ENCODE measurements around the gene XPO4. TPM values are rescaled to one million over a fixed set of nuclear protein-coding genes. Genes with fewer than 3 reads are reported as not detected.

The XPO4 gene
- total RNA-seq, 1 donor from 2014 or later = 34.8 TPM

DNA sequence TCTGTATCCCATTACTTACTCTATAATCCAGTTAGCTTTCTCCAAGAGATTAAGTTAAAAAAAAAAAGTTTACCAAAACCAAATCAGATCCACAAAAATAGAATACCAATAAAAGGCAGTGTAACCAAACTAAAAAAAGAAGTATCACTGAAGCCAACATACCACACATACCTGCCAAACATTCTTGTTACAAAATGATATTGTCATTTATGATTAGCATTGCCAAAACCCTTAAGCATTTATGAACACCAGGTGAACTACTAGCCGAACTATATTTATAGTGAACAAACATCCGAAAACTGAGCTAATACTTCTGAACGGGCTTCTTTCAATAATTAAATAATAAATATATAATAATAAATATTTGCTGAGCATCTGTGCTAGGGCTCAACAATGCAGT lies 69.7 kb downstream of the XPO4 start:
- peaks cover 15% of the 10 kb centered on the region for H3K36me3 Mint-ChIP-seq (ENCODE audit: low read depth)
- no peak overlapping the region for H3K4me3 Mint-ChIP-seq
- H3K27ac Mint-ChIP-seq = no peak overlapping the region
- DNase-seq = no peak
- no peaks in the 10 kb centered on the region for H3K27me3 Mint-ChIP-seq
- intact Hi-C loops (cut with micrococcal nuclease) = loop anchor here (5.0 kb wide), 1 partner anchor 61 kb away; the partner anchor contains the start of gene EEF1AKMT1
- peaks cover 7% of the 10 kb centered on the region for H3K4me1 Mint-ChIP-seq
- H3K9me3 Mint-ChIP-seq = no peaks in the 10 kb centered on the region

DNA sequence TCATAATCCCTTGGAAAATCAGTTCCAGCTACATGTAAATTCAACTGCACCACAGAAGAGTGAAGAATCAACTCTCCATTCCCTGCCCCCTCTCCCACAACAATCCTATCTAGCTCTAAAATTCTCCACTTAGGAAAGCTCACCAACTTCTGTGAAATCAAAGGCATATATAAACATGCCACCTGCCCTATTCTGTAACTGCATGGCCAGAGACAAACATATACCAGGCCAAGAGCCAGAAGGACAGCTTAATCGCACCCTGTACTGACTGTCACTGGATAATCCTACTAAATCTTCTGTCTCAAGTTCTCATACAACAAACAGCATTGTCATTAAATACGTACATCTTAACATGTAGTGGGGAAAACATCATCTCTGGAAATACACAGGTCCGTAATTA lies 70.6 kb downstream of the XPO4 start:
- no peak for DNase-seq
- Mint-ChIP-seq H3K4me3 (no peak overlapping the region), H3K4me1 (peaks cover 7% of the 10 kb centered on the region), H3K27me3 (no peaks in the 10 kb centered on the region), H3K36me3 (ENCODE audit: low read depth) (peaks cover 7% of the 10 kb centered on the region), H3K27ac (no peak overlapping the region), H3K9me3 (no peaks in the 10 kb centered on the region)
- intact Hi-C loops (cut with micrococcal nuclease) = loop anchor here (5.0 kb wide), 1 partner anchor 60 kb away; the partner anchor contains the start of gene EEF1AKMT1

DNA sequence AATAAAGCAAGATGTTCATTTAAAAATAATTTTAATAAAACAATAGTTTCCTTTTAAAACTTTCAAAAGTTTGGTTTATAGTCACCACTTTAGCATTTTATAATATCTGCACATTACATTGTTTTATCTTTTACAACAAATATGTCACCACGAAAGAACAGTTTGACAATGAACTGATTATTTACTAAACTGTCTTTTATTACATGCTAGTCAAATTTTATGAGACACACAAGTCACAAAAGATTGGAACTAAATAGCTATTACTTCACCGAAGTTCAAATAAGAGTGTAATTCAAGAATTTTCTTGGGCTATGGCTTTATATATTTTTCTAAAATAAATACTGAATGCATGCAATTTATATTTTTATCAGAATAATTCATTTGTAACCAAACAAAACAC lies 71.3 kb downstream of the XPO4 start:
- intact Hi-C loops (cut with micrococcal nuclease) = loop anchor here (5.0 kb wide), 1 partner anchor 59 kb away; the partner anchor contains the start of gene EEF1AKMT1
- Mint-ChIP-seq H3K9me3 (no peaks in the 10 kb centered on the region), H3K27ac (no peak overlapping the region)

DNA sequence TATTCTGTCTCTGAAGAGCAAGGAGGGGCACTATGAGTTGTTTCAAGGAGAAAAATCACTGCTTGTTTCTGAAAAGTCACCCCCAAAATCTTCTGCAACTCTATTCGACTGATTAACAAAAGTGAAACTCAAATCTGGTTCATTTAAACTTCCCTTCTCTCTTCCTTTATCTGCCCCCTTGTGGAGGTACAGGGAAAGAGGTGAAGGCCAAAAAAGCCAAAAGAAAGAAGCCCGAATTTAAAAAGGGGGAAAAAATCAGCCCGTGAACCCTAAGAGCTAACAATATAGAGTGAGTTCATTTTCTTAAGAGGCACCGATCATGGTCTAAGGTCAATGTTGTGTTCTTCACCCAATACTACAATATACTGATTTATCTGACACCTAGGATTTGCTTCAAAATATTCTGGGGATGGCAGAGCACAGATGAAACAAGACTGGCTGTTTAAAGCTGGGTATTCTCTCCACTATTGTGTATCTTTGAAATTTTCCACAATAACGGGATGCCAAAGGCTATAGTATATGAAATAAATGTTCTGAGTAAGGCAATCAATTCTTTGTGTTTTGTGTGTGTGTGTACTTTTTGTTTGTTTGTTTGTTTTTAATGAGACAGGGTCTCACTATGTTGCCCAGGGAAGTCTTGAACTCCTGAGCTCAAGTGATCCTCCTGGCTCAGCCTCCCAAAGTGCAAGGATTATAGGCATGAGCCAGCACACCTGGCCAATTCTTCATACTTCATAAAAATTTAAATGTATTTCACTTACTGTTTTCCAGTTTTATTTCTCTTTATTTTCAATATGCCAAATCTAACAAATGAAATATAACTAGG lies 73.8 kb downstream of the XPO4 start:
- H3K4me3 Mint-ChIP-seq = no peak overlapping the region
- DNase-seq = peak; percentile 86
- no peaks in the 10 kb centered on the region for H3K9me3 Mint-ChIP-seq
- peaks cover 7% of the 10 kb centered on the region for H3K4me1 Mint-ChIP-seq
- H3K27me3 Mint-ChIP-seq = no peaks in the 10 kb centered on the region
- intact Hi-C loops (cut with micrococcal nuclease) = loop anchor here (1.0 to 2.0 kb wide), 2 partner anchors 116 to 333 kb away; no protein-coding TSS in a partner anchor
- H3K36me3 Mint-ChIP-seq (ENCODE audit: low read depth) = peaks cover 4% of the 10 kb centered on the region
- no peak overlapping the region for H3K27ac Mint-ChIP-seq

More for the DNA sequence above, 71.3 kb downstream of the XPO4 start:
- H3K4me1 Mint-ChIP-seq = peaks cover 7% of the 10 kb centered on the region
- no peak overlapping the region for H3K4me3 Mint-ChIP-seq
- no peaks in the 10 kb centered on the region for H3K27me3 Mint-ChIP-seq
- H3K36me3 Mint-ChIP-seq (ENCODE audit: low read depth) = peaks cover 4% of the 10 kb centered on the region
- DNase-seq = no peak

DNA sequence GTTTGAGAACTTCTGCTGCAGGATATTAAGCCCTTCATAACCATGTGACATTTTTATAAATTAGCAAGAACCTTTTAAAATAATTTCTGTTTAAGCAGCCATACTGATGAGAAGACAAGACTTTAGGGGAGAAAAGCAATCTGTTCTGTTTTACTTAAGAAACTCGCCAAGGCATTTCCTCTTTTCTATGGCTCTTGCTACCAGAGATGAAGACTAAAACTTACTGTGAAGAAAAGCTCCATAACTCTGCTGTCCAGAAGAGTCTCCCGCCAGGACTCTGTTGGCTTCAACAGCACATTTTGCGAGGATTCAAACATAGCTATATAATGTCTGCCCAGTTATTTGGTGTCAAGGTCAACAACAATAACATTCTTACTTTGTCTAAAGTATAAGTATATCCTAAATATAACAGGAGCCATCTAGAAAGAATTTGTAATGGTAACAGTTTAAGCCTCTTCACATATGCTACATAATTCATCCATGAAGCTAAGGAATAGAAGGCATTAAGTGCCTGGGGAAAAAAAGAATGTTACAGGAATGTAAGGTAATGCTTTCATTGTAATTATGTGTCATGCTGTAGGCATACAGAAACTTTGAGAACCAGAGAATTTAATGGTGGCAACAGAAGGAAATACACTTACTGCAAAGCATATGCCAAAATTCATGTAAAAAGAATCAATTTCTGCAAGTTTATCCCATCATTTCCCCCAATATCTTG lies 75.5 kb downstream of the XPO4 start:
- Mint-ChIP-seq H3K4me3 (no peak overlapping the region), H3K27me3 (no peaks in the 10 kb centered on the region), H3K4me1 (peaks cover 7% of the 10 kb centered on the region), H3K27ac (no peak overlapping the region), H3K36me3 (ENCODE audit: low read depth) (peaks cover 4% of the 10 kb centered on the region), H3K9me3 (no peaks in the 10 kb centered on the region)
- DNase-seq = no peak
- intact Hi-C loops (cut with micrococcal nuclease) = no loop called here

DNA sequence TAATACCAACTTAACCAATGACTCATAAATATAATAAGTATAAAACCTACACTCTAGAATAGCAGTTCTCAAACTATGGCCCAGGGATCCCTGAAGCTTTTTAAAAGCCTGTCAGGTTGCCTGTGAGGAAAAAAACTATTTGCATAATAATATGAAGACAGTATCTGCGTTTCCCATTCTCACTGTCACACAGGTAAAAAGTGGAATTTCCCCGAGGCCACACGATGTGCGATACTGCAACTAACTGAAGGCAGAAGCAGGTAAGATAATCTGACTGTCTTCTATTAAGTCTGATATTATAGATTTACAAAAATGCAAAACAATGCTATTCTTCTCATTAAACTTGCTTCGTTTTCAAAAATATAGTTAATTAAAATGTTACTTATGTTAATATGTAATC lies 76.2 kb downstream of the XPO4 start:
- no peak overlapping the region for H3K4me3 Mint-ChIP-seq
- intact Hi-C loops (cut with micrococcal nuclease) = no loop called here
- no peaks in the 10 kb centered on the region for H3K27me3 Mint-ChIP-seq
- no peak for DNase-seq
- H3K4me1 Mint-ChIP-seq = peaks cover 4% of the 10 kb centered on the region
- H3K9me3 Mint-ChIP-seq = no peaks in the 10 kb centered on the region
- peaks cover 7% of the 10 kb centered on the region for H3K36me3 Mint-ChIP-seq (ENCODE audit: low read depth)
- H3K27ac Mint-ChIP-seq = no peak overlapping the region

DNA sequence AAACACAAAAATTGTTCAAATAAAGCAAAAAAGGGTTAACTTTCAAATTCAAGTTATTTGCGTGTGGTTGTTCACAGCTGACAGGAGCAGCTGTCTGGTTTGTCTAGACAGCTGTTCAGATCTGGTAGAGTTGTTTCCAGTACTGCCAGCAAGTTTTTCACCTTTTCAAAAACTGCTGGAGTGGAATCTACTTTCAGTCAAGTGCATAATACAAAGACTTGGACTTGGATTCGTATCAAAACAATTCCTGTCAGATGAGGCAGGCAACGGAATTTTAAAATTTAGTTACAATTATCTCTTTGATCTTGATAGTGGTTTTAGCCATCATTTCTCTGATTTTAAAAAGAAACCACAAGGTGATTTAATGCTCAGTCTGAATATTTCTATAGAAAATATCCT lies 77.1 kb downstream of the XPO4 start:
- Mint-ChIP-seq H3K9me3 (no peaks in the 10 kb centered on the region), H3K27me3 (no peaks in the 10 kb centered on the region), H3K36me3 (ENCODE audit: low read depth) (peaks cover 11% of the 10 kb centered on the region), H3K27ac (no peak overlapping the region), H3K4me1 (peaks cover 8% of the 10 kb centered on the region), H3K4me3 (no peak overlapping the region)
- intact Hi-C loops (cut with micrococcal nuclease) = no loop called here
- DNase-seq = no peak

DNA sequence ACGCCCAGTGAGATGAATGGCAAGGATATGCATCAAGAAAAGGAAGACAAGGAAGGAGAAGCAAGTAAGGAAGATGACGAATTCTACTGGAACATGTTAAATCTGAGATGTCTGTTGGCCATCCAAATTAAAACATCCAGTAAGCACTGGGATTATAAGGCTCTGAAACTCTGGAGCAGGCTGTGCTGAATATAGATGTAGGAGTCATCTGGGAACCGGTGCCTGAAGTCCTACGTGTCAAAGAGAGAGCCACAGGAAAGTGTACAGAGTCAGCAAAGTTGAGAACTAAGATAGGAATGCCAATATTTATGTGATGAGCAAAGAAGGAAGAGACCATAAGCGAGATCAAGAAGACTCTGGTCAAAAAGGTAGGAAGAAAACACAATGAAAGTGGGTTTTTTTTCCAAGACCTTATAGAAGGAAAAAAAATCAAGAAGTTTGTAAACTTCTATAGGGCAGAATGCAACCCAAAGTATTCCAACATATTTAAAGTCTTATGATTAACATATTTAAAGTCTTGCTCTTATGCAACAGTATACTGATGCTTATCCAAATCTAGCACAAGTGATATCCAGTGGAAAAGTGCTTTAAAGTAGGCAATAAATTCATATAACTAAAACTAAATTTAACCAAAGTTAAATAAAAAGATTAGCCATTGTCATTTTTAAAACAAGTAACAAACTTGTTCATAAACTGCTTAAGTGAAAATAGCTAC lies 77.6 kb downstream of the XPO4 start:
- Mint-ChIP-seq H3K27ac (no peak overlapping the region), H3K36me3 (ENCODE audit: low read depth) (peaks cover 11% of the 10 kb centered on the region), H3K27me3 (no peaks in the 10 kb centered on the region), H3K9me3 (no peaks in the 10 kb centered on the region), H3K4me1 (peaks cover 8% of the 10 kb centered on the region), H3K4me3 (no peak overlapping the region)
- no peak for DNase-seq
- intact Hi-C loops (cut with micrococcal nuclease) = no loop called here

DNA sequence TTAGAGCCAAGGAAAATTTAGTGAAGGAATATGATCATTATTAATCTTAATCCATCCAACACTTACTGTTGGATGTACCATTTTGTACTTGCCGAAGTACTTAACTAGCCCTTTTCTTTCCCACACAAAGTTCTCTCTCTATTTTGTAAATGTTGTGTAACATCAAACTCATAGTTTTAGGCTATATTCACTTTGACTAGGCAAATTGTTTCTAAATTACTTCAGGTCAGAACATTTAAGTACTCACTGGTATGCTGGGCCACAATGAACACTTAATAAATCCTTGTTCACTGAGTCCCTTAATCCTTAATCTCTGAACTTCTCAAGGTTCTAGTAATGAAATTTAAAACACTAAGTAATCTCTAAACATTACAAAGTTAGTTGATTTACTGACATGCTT lies 79.5 kb downstream of the XPO4 start:
- H3K9me3 Mint-ChIP-seq = no peaks in the 10 kb centered on the region
- intact Hi-C loops (cut with micrococcal nuclease) = no loop called here
- DNase-seq = no peak
- no peak overlapping the region for H3K27ac Mint-ChIP-seq
- peaks cover 16% of the 10 kb centered on the region for H3K36me3 Mint-ChIP-seq (ENCODE audit: low read depth)
- H3K27me3 Mint-ChIP-seq = no peaks in the 10 kb centered on the region
- H3K4me1 Mint-ChIP-seq = peaks cover 4% of the 10 kb centered on the region
- no peak overlapping the region for H3K4me3 Mint-ChIP-seq

DNA sequence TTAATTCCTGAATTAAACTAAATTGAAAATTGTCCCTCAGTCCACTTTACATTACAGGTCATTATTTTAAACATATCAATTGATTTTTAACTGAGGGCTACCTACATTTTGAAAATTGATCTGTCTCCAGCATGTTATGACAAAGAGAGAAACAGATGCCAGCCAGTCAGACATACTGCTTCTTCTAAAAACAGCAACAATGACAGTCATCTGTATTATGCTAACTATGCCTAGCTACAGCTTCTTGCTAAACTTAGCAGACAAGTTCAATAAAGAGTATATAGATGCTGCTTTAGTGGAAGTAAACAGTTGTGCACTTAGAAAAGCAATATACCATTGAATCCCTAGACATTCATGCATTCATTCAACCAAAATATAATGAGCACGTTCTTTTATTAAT lies 80.1 kb downstream of the XPO4 start:
- Mint-ChIP-seq H3K36me3 (ENCODE audit: low read depth) (peaks cover 19% of the 10 kb centered on the region), H3K27me3 (no peaks in the 10 kb centered on the region), H3K4me3 (no peak overlapping the region), H3K9me3 (no peaks in the 10 kb centered on the region), H3K27ac (no peak overlapping the region), H3K4me1 (peaks cover 6% of the 10 kb centered on the region)
- DNase-seq = no peak
- intact Hi-C loops (cut with micrococcal nuclease) = no loop called here

DNA sequence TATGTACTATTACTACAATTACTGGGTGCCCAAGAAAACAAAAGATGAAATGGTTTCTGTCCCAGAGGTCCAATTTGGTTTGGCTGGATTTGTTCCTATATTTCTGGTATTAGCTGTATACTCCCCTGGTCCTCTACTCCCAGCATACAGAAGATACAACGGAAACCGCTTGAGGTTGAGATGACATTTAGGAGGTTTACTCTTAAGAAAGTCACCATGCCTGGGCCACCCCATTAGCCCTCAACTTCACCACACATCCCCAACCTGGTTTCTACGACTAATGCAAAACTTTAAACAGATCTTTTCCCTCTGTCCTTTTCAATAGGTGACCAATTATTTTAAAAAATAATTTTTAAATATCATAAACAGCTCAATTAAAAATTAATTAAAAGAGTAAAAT lies 82.8 kb downstream of the XPO4 start:
- H3K36me3 Mint-ChIP-seq (ENCODE audit: low read depth) = peaks cover 25% of the 10 kb centered on the region
- no peaks in the 10 kb centered on the region for H3K9me3 Mint-ChIP-seq
- no peak overlapping the region for H3K4me3 Mint-ChIP-seq
- no peak for DNase-seq
- intact Hi-C loops (cut with micrococcal nuclease) = no loop called here
- no peak overlapping the region for H3K27ac Mint-ChIP-seq
- H3K4me1 Mint-ChIP-seq = peaks cover 6% of the 10 kb centered on the region
- H3K27me3 Mint-ChIP-seq = no peaks in the 10 kb centered on the region

DNA sequence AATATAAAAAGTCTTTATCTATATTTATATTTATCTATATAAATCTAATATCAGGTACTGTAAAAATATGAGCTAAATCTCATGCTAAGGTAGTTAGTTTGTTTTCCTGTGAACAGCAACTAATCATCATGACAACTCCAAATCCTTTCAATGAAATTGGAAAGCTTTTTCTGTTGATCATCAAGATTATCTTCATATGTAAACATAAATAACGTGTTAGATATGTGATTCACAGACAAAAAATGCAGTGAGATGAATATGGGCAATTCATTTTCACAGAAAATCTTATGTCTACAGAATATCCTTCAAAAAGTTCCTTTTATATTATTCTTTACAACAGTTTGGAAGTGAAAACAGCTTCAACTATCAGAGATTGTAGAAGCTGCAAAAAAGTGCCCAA lies 87.1 kb downstream of the XPO4 start:
- Mint-ChIP-seq H3K36me3 (ENCODE audit: low read depth) (peaks cover 34% of the 10 kb centered on the region), H3K9me3 (no peaks in the 10 kb centered on the region), H3K27ac (no peak overlapping the region), H3K27me3 (no peaks in the 10 kb centered on the region), H3K4me3 (no peak overlapping the region), H3K4me1 (peaks cover 2% of the 10 kb centered on the region)
- no peak for DNase-seq
- intact Hi-C loops (cut with micrococcal nuclease) = no loop called here

DNA sequence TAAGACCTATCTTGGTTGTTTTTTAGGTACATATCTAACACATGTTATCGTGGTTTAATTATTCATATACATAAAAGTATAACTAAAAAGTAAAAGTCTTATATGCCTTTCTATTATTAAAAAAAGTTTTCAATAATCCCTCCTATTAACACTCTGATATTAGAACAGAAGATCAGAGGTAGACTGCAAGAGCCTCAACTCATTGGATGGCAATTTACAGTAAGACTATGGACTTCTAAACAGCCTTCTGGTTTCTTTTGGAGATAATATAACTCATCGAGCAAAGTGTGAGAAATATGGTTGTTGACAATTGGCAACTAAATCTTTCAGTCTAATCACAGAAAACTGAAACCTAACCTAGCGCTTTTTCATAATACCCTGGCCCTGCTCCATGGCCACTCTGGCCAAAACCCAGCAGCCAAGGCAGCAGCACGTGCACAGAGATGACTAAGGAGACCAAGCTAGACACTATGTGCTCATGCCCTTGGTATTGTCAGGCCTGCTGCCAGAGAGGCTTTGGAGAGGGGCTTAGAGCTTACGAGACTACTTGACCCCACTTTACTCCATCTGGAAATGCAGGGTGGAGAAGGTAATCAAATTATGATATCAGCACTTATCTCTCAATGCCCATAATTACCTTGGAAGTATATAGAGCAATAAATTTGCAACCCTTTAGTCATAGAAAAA lies 88.2 kb downstream of the XPO4 start:
- Mint-ChIP-seq H3K36me3 (ENCODE audit: low read depth) (peaks cover 31% of the 10 kb centered on the region), H3K27ac (no peak overlapping the region), H3K4me3 (no peak overlapping the region), H3K4me1 (peaks cover 2% of the 10 kb centered on the region), H3K27me3 (no peaks in the 10 kb centered on the region), H3K9me3 (no peaks in the 10 kb centered on the region)
- intact Hi-C loops (cut with micrococcal nuclease) = no loop called here
- DNase-seq = no peak
